PFSK-1 (cell line): ENCODE results near the gene VWA5B1.

Source experiments
- REST ChIP-seq, 2 experiments: IDR thresholded peaks; 2 replicates each; pipeline versions ENCODE4 v1.6.1 to v1.8.0; 2011 to 2012; ENCODE audit warnings: low read depth in 2 of 2, low read length in 2 of 2, control low read depth in 1 of 2, inconsistent platforms in 1 of 2, mild to moderate bottlenecking in 1 of 2, moderate library complexity in 1 of 2; ENCODE audit not compliant: insufficient read depth in 1 of 2
- TAF1 ChIP-seq: IDR thresholded peaks from 2 replicates; pipeline ENCODE4 v1.6.1; 2012; ENCODE audit warnings: low read length, control low read depth, borderline replicate concordance; ENCODE audit not compliant: insufficient read depth

- TF ChIP-seq TAF1: no peak
- TF ChIP-seq REST (IDR thresholded peaks at IDR 0.05; ENCODE audit: insufficient read depth in 1 of 2, low read depth in 2 of 2, low read length in 2 of 2): no peak
Observed at GRCh38 chr1:20367116-20367585, 76.5 kb downstream of the VWA5B1 start.
